NB4 (cell line): ENCODE data around the gene PPP1R37.

Experiments
- DNase-seq: peaks from one replicate; pipeline ENCODE4 v3.0.0; 2010; ENCODE audit warnings: low read depth
- H3K4me3 ChIP-seq: one replicate; pipeline ENCODE4 v1.5.1; 2011; ENCODE audit warnings: mild to moderate bottlenecking, low read depth, low read length, moderate library complexity
- MYC ChIP-seq: IDR thresholded peaks from 2 replicates; pipeline ENCODE4 v1.6.1; 2011; ENCODE audit warnings: low read depth, low read length
- POLR2A ChIP-seq: IDR thresholded peaks from 2 replicates; pipeline ENCODE4 v1.6.1; 2011; ENCODE audit warnings: mild to moderate bottlenecking; ENCODE audit not compliant: insufficient read length; ENCODE audit errors: extremely low read depth
- TF ChIP-seq, protein P1 (sequence below): IDR thresholded peaks from one replicate; pipeline ENCODE4 v1.5.1; 2012; ENCODE audit warnings: low read depth, low read length
- TF ChIP-seq, protein P2 (sequence below): IDR thresholded peaks from 2 replicates; pipeline ENCODE4 v1.6.1; 2011; ENCODE audit warnings: low read depth, low read length

The PPP1R37 gene

DNA sequence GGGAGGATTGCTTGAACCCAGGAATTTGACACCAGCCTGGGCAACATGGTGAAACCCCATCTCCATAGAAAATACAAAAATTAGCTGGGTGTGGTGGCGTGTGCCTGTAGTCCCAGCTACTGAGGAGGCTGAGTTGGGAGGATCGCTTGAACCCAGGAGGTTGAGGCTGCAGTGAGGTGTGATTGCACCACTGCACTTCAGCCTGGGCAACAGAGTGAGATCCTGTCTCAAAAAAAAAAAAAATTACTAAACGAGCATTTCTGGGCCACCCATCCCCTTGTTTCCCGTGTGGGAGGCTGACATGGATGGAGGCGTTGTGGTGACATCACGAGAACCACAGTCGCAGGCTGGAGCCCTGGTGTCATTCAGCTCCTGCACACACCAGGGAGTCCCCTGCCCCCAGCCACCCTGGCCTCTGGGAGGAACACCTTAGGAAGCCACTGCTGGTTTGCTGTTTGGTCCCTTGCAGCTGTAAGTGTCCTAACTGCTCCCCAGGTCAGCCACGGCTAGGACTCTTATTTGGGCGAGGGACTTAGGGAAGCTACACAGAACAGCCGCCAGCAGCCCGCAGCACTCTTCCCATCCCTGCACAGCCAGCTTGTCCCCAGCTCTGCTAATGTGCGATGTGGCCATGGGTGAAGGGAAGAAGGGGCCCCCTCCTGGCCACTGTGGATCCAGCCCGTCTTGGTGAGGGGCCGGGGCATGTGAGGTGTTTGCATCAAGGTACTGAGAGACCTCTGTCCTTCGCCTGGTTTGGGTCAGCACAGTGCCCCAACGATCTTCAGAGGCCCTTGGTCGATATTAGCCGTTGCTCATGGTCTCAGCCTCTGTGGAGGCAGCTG, 55.1 kb downstream of the PPP1R37 start:
- no peak for DNase-seq
- no peak for TF ChIP-seq MYC
- no peak for TF ChIP-seq POLR2A
- TF ChIP-seq, protein P1, sequence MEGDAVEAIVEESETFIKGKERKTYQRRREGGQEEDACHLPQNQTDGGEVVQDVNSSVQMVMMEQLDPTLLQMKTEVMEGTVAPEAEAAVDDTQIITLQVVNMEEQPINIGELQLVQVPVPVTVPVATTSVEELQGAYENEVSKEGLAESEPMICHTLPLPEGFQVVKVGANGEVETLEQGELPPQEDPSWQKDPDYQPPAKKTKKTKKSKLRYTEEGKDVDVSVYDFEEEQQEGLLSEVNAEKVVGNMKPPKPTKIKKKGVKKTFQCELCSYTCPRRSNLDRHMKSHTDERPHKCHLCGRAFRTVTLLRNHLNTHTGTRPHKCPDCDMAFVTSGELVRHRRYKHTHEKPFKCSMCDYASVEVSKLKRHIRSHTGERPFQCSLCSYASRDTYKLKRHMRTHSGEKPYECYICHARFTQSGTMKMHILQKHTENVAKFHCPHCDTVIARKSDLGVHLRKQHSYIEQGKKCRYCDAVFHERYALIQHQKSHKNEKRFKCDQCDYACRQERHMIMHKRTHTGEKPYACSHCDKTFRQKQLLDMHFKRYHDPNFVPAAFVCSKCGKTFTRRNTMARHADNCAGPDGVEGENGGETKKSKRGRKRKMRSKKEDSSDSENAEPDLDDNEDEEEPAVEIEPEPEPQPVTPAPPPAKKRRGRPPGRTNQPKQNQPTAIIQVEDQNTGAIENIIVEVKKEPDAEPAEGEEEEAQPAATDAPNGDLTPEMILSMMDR, result no peak
- TF ChIP-seq, protein P2, sequence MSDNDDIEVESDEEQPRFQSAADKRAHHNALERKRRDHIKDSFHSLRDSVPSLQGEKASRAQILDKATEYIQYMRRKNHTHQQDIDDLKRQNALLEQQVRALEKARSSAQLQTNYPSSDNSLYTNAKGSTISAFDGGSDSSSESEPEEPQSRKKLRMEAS, result no peak
- H3K4me3 ChIP-seq, result no peak overlapping the region

DNA sequence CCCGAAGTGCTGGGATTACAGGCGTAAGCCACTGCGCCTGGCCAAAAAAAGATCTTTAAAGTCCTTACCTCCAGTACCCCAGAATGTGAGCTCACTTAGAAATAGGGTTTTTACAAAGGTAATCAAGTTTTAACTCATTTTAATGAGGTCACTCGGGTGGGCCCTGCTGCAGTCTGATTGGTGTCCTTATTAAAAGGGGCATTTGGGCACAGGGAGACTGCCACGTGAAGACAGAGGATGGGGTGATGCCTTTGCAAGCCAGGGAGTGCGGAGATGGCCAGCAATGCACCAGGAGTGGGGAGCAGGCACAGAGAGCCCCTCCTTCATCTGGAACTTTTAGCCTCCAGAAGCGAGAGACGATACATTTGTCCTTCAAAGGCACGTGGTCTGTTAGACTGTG, 56.1 kb downstream of the PPP1R37 start:
- TF ChIP-seq MYC, result no peak
- TF ChIP-seq, protein P1, result no peak
- TF ChIP-seq POLR2A, result no peak
- TF ChIP-seq, protein P2, result no peak
- DNase-seq, result no peak
- no peak overlapping the region for H3K4me3 ChIP-seq

DNA sequence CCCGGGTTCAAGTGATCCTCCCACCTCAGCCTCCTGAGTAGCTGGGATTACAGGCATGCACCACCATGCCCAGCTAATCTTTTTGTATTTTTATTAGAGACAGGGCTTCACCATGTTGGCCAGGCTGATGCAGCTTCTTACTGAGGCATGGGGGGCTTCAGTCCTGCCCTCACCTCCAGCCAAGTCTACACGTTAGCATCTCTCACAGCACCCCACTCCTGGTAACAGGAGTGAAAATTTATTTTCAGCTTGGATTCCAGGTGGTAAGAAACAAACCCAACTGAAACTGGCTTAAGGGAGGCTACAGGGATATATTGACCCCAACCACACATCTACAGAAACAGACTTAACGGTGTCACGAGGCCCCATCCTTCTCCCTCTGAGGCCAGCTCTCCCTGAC, 57.2 kb downstream of the PPP1R37 start:
- no peak for DNase-seq

GRCh38 chr19:45150751-45151281, 57.8 kb downstream of the PPP1R37 start:
- TF ChIP-seq POLR2A (no peak), MYC (no peak)
- TF ChIP-seq, protein P2, result no peak
- TF ChIP-seq, protein P1, result no peak
- peak; percentile 36 for DNase-seq
- no peak overlapping the region for H3K4me3 ChIP-seq

More for the DNA sequence above, 57.2 kb downstream of the PPP1R37 start:
- no peak overlapping the region for H3K4me3 ChIP-seq
- TF ChIP-seq MYC (no peak), POLR2A (no peak)
- TF ChIP-seq, protein P2, result no peak
- TF ChIP-seq, protein P1, result no peak

- no peak overlapping the region for H3K4me3 ChIP-seq
- TF ChIP-seq, protein P2, result no peak
- TF ChIP-seq POLR2A (no peak), MYC (no peak)
- TF ChIP-seq, protein P1, result no peak
- DNase-seq, result no peak
Observed at GRCh38 chr19:45151320-45151719, 58.3 kb downstream of the PPP1R37 start.
